Breast epithelium (tissue), 3 donors: Measurements from ENCODE around the gene OGN.

Experiments
- POLR2AphosphoS5 ChIP-seq, 3 donors: sonication (generic); formaldehyde crosslinking; IDR thresholded peaks; one replicate each; pipeline ENCODE4 v1.6.1; 2017; ENCODE audit warnings: antibody characterized with exemption in 3 of 3
- TF ChIP-seq, protein P1 (sequence below), 3 donors: fragments of 450-650 bp; IDR thresholded peaks; one replicate each; pipeline ENCODE4 v1.5.1; 2016 to 2017; ENCODE audit warnings: antibody characterized with exemption in 3 of 3, mild to moderate bottlenecking in 3 of 3, moderate library complexity in 3 of 3

DNA sequence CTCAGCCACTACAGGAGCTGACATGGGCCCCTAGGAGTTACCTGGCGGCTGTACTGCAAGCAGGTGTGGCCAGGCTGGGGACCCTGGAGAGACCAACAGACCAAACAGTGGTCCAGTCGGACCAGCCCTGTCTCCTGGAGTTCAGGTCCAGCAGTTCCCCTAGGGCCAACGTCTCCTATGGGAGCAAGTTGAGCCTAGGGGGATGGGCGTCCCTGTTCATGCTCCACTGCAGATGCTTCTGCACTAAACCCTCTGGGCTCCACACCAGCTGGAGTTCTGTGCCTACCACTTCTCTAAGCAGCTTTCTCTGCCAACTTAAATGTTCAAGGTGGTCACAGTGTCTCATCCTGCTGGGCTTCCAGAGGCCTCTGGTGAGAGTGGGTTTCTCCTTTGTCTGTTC, 40.5 kb upstream of the OGN start:
- TF ChIP-seq POLR2AphosphoS5 (IDR thresholded peaks at IDR 0.05), result no peak
- TF ChIP-seq, protein P1, sequence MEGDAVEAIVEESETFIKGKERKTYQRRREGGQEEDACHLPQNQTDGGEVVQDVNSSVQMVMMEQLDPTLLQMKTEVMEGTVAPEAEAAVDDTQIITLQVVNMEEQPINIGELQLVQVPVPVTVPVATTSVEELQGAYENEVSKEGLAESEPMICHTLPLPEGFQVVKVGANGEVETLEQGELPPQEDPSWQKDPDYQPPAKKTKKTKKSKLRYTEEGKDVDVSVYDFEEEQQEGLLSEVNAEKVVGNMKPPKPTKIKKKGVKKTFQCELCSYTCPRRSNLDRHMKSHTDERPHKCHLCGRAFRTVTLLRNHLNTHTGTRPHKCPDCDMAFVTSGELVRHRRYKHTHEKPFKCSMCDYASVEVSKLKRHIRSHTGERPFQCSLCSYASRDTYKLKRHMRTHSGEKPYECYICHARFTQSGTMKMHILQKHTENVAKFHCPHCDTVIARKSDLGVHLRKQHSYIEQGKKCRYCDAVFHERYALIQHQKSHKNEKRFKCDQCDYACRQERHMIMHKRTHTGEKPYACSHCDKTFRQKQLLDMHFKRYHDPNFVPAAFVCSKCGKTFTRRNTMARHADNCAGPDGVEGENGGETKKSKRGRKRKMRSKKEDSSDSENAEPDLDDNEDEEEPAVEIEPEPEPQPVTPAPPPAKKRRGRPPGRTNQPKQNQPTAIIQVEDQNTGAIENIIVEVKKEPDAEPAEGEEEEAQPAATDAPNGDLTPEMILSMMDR (IDR thresholded peaks at IDR 0.05), result no peak
